EL (cell line): Measurements from ENCODE around the gene REPS2.

Experiments
- DNase-seq: peaks from one replicate; pipeline ENCODE4 v3.0.0-alpha.2; 2016

REPS2 gene

DNA sequence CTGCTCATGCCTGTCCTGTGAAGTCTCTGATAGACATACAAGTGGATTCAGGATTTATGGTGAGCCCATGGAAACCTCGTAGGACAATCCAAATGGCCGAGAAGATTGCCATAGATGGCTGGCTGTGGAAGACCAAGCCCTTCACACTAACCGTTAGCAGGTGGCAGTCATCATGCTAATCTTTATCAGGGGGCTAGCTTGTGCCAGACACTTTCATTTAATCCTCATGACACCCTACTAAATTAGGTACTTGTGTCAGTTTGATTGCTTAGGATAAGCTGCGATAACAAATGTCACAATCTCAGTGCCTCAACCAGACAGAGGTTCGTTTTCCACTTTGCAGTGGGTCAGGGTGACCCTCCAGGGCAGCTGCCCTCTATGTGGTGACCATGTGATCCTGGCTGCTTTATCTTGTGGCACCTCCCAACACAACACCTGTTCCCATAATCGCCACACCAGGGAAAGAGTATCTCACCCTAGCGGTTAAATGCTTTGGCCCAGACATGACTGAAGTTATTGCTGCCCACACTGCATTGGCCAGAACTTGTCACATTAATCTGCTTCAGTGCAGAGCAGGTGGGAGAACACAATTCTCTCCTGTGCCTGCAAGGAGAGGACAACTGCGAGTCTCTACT, 60.8 kb downstream of the REPS2 start:
- no peak for DNase-seq

DNA sequence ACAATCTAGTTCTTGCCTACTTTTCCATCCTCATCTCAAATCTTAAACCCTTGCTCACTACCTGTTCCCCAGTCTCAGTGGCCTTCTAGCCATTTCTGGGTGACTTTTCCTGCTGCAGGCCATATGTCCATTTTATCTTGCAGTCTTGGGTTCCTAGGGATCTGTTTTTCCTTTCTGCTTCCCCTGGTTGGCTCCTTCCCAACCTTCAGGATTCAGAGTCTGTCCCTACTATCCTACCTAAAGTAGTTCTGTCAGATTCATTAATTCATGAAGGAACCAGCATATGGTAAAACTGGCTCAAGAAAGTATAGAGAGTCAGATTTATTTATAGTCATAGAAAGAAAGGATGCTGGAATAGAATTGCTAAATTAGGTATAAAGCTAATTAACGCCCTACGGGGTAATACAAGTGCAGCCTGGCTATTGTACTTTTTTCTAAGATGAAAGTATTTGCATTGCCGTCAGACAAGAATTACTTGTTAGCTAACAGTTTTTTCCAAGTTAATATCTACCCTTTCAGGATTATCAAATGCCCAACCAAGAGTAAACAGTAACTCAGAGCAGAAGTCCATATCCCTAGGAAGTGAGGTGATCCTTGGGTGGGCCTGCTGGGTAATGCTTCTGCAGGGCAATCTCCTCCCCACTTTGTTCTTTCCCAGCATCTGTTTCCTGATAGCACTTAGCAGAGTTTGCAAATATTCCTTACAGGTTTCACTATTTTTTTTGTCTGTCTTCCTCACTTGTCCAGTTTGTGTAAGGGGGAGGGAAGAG, 63.6 kb downstream of the REPS2 start:
- no peak for DNase-seq

DNA sequence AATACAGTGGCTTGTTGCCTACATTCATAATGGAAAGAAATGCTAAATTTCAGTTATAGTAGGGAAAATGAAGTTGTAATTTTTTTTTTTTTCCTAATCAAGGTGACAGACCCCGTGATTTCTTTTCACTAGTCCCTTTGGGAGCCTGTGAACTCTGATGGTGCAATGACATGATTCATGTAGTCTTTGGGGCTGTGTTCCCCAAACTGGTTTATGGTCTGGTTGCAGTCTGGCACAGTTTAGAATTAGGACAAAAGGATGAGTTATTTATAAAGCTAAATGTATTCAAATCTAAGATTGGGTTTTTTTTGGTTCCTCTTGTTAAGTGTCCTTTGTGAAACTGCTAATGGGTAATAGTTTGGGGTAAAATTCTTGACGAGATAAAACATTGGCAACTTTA, 66.0 kb downstream of the REPS2 start:
- DNase-seq = no peak

DNA sequence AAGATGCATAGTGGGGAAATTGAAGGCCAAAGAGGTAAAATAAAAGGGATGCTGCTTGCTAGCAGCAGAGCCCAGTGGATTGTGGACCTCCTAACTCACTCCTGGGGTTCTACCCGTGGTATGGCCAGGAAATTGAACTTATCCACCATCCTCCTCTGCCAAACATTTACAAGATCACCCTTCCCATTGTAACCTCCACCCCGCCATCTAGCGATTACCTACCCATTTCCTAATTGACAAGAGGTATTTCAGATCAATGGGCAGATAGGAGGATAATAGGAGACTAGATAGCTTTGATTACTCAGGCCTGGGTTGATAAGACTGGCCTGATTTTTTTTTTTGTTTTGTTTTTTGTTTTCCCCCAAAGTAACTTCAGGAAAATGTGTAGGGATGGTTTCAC, 67.8 kb downstream of the REPS2 start:
- no peak for DNase-seq

DNA sequence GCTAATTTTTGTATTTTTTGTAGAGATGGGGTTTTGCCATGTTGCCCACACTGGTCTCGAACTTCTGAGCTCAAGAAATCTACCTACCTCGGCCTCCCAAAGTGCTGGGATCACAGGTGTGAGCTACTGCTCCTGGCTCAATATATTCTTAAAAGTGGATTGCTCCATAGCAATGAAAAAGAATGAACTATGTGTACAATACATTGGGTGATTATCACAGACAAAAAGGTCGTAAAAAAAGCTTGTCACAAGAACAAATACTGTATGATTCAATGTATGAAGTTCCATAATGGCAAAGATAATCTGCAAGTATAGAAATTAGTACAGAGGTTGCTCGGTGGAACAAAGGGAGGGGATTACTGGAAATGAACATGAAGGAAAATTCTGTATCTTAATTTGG, 70.7 kb downstream of the REPS2 start:
- DNase-seq = no peak

- DNase-seq = no peak
Measured at GRCh38 chrX:17020356-17020755, 73.9 kb downstream of the REPS2 start.

DNA sequence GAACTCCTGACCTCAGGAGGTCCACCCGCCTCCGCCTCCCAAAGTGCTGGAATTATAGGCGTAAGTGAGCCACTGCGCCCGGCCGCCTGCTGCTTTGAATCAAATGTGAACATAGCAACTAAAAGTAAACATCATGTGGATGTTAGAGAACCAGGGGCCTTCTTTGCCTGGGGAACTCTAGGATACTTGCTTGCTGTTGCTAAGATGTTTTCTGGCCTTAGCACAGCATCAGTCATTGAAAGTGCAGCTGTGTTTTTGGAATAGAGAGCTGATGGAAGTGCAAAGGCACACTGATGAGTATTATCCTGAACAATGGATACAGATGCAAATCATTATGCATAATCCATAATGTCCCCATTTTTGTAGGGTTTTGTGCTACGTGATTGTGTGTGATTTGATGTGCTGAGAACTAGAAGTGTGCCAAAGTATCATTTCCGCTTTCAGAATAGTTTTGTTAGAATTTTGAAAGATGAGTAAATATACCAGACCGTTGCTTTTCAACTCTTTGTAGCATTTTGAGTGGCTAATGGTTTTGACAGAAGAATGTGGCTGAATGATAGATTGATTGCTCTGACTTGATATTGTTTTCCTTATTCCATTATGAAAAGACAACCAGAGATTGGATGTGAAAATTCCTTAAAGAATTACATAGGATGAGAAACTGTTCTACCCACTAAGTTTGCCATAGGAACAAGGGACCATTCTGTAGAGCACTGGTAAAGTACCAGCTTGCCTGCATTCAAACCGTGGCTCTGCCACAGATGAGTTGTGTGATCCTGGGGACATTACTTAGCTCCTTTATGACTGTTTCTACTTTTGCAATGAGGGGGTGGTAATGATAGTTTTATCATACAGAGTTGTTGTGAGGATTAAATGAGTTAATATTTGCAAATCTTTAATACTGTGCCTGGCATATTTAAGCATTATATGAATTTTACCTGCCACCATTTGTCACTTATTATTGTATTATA, 74.7 kb downstream of the REPS2 start:
- DNase-seq = no peak

DNA sequence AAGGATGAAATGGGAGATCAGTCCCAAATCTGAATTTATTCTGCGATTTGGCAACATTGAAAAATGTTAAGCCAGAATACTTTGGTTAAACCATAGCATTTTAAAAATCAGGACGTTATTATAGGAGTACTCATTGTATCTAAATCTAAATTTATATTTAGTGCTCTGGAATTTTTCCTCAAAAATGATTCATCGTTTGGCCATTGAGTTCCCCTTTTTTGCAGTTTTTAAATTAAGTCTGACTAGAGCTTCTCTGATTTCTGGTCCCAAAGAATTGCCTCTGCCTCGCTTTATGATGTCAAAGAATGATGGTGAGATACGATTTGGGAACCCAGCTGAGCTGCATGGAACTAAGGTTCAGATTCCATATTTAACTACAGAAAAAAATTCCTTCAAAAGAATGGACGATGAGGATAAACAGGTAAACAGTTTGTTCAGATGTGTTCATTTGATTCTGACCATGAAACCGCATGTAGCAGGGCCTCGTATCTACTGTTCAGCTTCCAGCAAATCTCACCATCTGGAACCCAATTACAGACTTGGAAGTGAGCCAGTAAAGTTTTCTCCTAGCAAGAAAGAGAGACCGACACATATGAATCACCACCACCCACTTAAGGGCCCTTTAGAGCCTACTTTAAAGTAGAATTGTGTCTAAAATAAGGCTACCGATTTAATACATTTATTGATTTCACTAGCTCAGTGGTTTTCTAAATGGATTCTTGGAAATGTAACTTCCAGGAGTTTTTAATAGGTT, 75.6 kb downstream of the REPS2 start:
- peak; percentile 4 for DNase-seq

DNA sequence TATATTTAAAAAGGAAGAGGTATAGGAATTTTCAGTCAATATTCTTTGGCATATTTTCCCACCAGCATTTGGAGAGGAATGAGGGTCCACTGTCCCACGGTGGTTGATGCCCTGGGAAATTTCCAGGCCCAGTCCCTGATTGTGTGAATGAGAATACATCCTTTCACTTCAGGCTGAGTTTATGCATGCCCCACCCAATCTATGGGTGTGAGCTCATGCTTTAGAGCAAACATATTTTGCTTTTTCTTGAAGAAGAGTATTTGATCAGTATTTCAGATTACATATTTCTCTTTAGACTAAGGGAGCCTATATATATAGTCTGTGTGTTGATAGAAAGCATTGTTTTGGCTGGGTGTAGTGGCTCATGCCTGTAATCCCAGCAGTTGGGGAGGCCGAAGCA, 77.2 kb downstream of the REPS2 start:
- no peak for DNase-seq

DNA sequence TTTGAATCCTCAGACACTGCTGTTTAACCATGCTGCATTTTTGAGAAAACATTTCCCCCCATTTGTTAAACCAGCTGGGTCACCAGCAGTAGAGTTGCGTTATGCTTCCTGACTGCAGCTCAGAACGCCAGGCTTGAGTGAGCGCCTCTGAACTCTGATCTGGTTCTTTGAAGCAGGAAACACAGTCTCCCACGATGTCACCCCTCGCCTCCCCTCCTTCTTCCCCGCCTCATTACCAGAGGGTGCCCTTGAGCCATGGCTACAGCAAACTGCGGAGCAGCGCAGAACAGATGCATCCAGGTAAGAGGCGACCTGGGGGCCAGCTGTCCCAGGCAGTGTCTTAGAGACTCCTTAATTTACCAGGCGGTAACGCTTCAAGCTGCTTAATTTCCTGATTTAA, 78.4 kb downstream of the REPS2 start:
- DNase-seq = no peak

DNA sequence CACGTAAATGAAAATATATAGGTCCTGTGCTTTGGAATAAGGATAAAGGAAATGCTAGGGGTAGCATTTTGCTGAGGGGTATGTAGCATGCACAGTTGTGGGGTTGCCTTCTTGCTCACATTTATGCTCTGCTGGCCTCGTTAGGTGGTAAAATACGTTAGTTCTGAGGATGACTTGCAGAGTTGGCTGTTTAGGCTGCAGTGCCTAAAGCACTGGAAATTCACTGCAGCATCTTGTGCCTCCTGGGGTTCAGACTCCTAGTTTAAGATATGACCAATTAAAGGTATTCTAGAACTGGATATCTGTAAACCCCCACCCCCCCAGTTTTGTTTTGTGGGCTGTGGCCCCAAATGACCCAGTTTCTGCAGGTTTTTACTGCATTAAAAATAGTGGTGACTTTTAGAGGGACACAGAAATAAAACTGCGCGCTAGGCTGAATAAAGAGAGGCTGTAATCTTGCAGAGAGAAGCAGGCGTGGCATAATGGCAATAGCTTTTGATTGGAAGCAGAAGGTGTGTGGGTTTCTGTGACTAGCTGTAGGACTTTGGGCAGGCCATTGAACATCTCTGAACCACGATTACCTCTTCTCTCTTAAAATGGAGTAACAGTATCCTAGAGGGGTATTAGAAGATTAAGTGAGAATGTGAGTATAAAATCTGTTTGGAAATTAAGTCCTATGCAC, 79.3 kb downstream of the REPS2 start:
- no peak for DNase-seq

GRCh38 chrX:17027931-17028330, 81.5 kb downstream of the REPS2 start:
- no peak for DNase-seq

- no peak for DNase-seq
Measured at GRCh38 chrX:17028356-17028755, 81.9 kb downstream of the REPS2 start.

DNA sequence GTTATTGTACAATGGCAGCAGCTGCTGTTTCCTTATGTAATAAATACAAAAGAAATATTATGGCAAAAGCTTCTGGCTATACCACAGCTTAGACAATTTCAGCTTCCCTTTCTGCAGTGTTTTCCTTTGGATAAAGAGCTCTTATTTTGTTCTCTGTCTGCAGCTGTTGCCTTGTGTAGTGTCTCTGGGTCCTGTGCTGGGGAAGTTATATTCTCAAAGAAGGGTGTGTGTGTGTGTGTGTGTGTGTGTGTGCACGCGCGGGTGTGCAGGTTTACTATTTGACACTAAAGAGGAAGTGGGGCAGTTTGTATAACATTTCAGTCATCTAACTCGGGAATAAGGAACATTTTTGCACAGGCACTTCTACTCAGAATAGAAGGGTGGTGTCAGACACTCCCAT, 83.6 kb downstream of the REPS2 start:
- no peak for DNase-seq

GRCh38 chrX:17030580-17031270, 84.3 kb downstream of the REPS2 start:
- DNase-seq = no peak

DNA sequence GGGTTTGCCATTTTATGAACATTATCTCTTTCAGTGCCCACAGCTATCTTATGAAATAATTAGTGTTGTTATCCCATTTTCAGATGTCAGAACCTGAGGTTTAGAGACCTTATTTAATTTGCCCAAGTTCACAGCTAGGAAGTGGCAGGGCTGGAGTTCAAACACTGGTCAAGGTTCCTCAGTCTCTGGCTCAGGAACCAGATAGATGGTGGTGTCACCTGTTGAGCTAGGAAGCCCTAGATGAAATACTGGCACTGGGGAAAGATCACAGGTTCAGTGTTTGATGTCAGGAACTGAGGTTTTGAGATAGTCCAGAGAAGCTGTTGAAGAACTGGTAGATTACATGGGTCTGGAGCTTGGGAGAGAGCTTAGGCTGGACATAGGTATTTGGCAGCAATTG, 85.4 kb downstream of the REPS2 start:
- DNase-seq = no peak

- peak; percentile 6 for DNase-seq
Measured at GRCh38 chrX:17032351-17032750, 85.9 kb downstream of the REPS2 start.

DNA sequence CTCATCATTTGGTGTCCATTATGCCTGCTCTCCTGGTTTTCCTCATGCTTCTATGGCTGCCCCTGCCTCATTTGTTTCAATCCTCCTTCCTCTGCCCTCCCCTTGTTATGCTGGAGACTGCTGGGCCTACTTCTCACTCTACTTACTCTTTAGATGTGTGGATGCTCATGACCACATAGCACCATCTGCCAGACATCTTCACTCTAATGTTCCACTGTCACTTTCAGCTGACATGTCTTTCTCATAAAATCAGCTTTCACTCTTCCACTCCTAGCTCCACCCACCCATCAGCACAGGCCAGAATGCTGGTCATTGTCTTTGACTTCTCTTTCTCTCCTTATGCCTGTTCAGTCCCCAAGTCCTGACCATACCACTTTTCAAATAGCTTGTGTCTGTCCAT, 86.8 kb downstream of the REPS2 start:
- no peak for DNase-seq

DNA sequence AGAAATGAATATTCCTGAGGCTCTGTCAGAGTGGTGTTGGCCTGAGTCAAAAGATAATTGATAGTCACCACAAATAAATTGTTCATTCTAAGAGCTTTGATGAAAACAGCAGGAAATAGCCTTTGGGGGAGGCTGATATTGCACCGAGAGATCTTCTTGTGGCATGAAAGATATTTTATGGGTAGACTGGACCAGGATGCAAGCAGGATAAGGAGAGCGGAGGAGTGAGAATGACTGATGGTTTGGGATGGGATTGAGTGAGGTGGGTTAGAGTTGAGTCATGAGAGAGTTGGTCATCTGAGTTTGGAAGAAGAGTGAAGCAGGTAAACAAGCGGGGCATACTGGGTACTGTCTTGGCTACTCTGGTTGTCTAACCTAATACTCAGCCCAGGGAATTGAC, 88.7 kb downstream of the REPS2 start:
- no peak for DNase-seq

GRCh38 chrX:17036171-17036961, 89.9 kb downstream of the REPS2 start:
- no peak for DNase-seq

- no peak for DNase-seq
Measured at GRCh38 chrX:17038277-17038676, 91.8 kb downstream of the REPS2 start.
